GM21515 (cell line): Measurements from ENCODE around the gene MDFI.
"Not testable (repeated sequence)": the region's sequence is repeated elsewhere in the genome, so short reads cannot be mapped to it uniquely, and the experiment has no call there.

Experiments used
- ATAC-seq: cut with Tn5 transposase; IDR thresholded peaks from one replicate; pipeline ENCODE4 v1.9.1; 2021; ENCODE audit not compliant: unreplicated experiment

Gene MDFI

GRCh38 chr6:41602422-41602743 is 35.9 kb upstream of the MDFI start:
- ATAC-seq: no peak

- peak; percentile 66 for ATAC-seq
Measured at GRCh38 chr6:41602864-41603608, 35.2 kb upstream of the MDFI start.

- no peak for ATAC-seq
Measured at GRCh38 chr6:41604006-41604405, 34.3 kb upstream of the MDFI start.

- ATAC-seq: no peak
Measured at GRCh38 chr6:41605649-41606048, 32.6 kb upstream of the MDFI start.

GRCh38 chr6:41607036-41607435 is 31.2 kb upstream of the MDFI start:
- no peak for ATAC-seq

- no peak for ATAC-seq
Measured at GRCh38 chr6:41607736-41608135, 30.5 kb upstream of the MDFI start.

GRCh38 chr6:41608443-41609151 is 29.7 kb upstream of the MDFI start:
- no peak for ATAC-seq

GRCh38 chr6:41614715-41615114 is 23.6 kb upstream of the MDFI start:
- no peak for ATAC-seq

GRCh38 chr6:41615311-41615710 is 23.0 kb upstream of the MDFI start:
- ATAC-seq: no peak

- no peak for ATAC-seq
Measured at GRCh38 chr6:41618598-41618997, 19.7 kb upstream of the MDFI start.

GRCh38 chr6:41619193-41619592 is 19.1 kb upstream of the MDFI start:
- not testable (repeated sequence) for ATAC-seq

- ATAC-seq: no peak
Measured at GRCh38 chr6:41621367-41621766, 16.9 kb upstream of the MDFI start.

- ATAC-seq: no peak
Measured at GRCh38 chr6:41621802-41622201, 16.5 kb upstream of the MDFI start.

GRCh38 chr6:41622206-41622988 is 15.9 kb upstream of the MDFI start:
- ATAC-seq: no peak

- ATAC-seq: no peak
Measured at GRCh38 chr6:41623330-41623729, 14.9 kb upstream of the MDFI start.

GRCh38 chr6:41624621-41625380 is 13.5 kb upstream of the MDFI start:
- no peak for ATAC-seq

- ATAC-seq: no peak
Measured at GRCh38 chr6:41625442-41625841, 12.8 kb upstream of the MDFI start.

- no peak for ATAC-seq
Measured at GRCh38 chr6:41626022-41626421, 12.2 kb upstream of the MDFI start.

- no peak for ATAC-seq
Measured at GRCh38 chr6:41626917-41627316, 11.4 kb upstream of the MDFI start.

- no peak for ATAC-seq
Measured at GRCh38 chr6:41629128-41629527, 9.1 kb upstream of the MDFI start.

- ATAC-seq: no peak
Measured at GRCh38 chr6:41630069-41630468, 8.2 kb upstream of the MDFI start.
